ENCODE measurements around the gene RHEBL1. TPM values are rescaled to one million over a fixed set of nuclear protein-coding genes. Genes with fewer than 3 reads are reported as not detected.

The RHEBL1 gene
- total RNA-seq, 5 donors from 2014 or later (not counting 1 experiment from before 2014, with no cell fraction given), result 2.3 to 5.3 (median 2.5) TPM

- no peak overlapping the region for H3K4me3 ChIP-seq (ENCODE audit: control insufficient read depth in 1 of 2, extremely low read depth in 1 of 2, low read length in 1 of 2)
- peaks cover 24% of the 10 kb centered on the region for H3K36me3 Mint-ChIP-seq
Measured at GRCh38 chr12:49094975-49095365, 25.2 kb upstream of the RHEBL1 start.

GRCh38 chr12:49094160-49094974, 24.6 kb upstream of the RHEBL1 start, which contains the start of gene DHH:
Gene DHH, minus strand, starts transcription at chr12:49094801. Its CDS starts 289 bp downstream, at chr12:49094512.
- H3K36me3 Mint-ChIP-seq, result peaks cover 19% of the 10 kb centered on the region
- ATAC-seq (replicated peaks in 1 of 4) (peak in 2 of 4 experiments; percentile 12 to 13), DNase-seq (peak in 1 of 35 experiments; percentile 13)
- no peaks in the 10 kb centered on the region for H3K9me3 Mint-ChIP-seq
- peaks cover 29 to 51% (median 41%) of the 10 kb centered on the region in 3 donors for H3K4me1 Mint-ChIP-seq
- H3K9me3 ChIP-seq, result no peaks in the 10 kb centered on the region
- H3K4me3 Mint-ChIP-seq, result peak within 1 kb of the TSS in 1 of 3 donors; percentile 40
- POLR2A ChIA-PET, result interaction anchor here (0.6 to 1.1 kb wide), 3 partner anchors 9 to 23 kb away, joined by 3 to 10 read pairs (median 3); no protein-coding TSS in a partner anchor
- peaks cover 7 to 22% of the 10 kb centered on the region in 2 donors for H3K36me3 ChIP-seq (ENCODE audit: control insufficient read depth in 2 of 2, extremely low read depth in 1 of 2, insufficient read depth in 1 of 2, low read length in 1 of 2)
- CTCF ChIA-PET, result interaction anchor here (0.7 to 6.5 kb wide), 9 partner anchors 9 to 141 kb away, joined by 3 to 37 read pairs (median 3); partner anchors contain the start of gene LMBR1L (in 1 of the 2)
- H3K4me1 ChIP-seq (ENCODE audit: control insufficient read depth in 1 of 2, extremely low read depth in 1 of 2, insufficient read depth in 2 of 2, low read length in 2 of 2), result peaks cover 8 to 45% of the 10 kb centered on the region in 2 experiments
- H3K27me3 Mint-ChIP-seq, result peaks cover 38 to 52% of the 10 kb centered on the region in 2 donors
- H3K27ac ChIP-seq (ENCODE audit: low read length), result no peak within 1 kb of the TSS
- H3K27ac Mint-ChIP-seq, result no peak within 1 kb of the TSS
- WGBS (ENCODE audit: insufficient coverage), result 5% methylated on average over 41 of the region's 49 CpGs
- peaks cover 6 to 57% of the 10 kb centered on the region in 2 experiments for H3K27me3 ChIP-seq (replicated peaks in 1 of 2; ENCODE audit: control insufficient read depth in 2 of 2, extremely low read depth in 1 of 2, insufficient read depth in 2 of 2, low read length in 1 of 2)
- peak within 1 kb of the TSS in 1 of 2 donors; percentile 11 for H3K4me3 ChIP-seq (ENCODE audit: control insufficient read depth in 1 of 2, extremely low read depth in 1 of 2, low read length in 1 of 2)

More at GRCh38 chr12:49094975-49095365, 25.2 kb upstream of the RHEBL1 start:
- ChIA-PET CTCF (interaction anchor here (0.5 to 6.5 kb wide), 8 partner anchors 9 to 140 kb away, joined by 3 to 37 read pairs (median 3); partner anchors contain the start of gene LMBR1L (in 1 of the 2)), POLR2A (interaction anchor here in 1 of 2 donors (1.1 kb wide), 1 partner anchor 24 kb away, joined by 3 read pairs; no protein-coding TSS in a partner anchor)
- Mint-ChIP-seq H3K27me3 (peaks cover 38 to 48% of the 10 kb centered on the region in 2 donors), H3K4me1 (peaks cover 29 to 47% (median 39%) of the 10 kb centered on the region in 3 donors), H3K9me3 (no peaks in the 10 kb centered on the region), H3K27ac (no peak overlapping the region), H3K4me3 (peak overlapping the region in 1 of 3 donors; percentile 30)
- no peak for ATAC-seq (replicated peaks in 1 of 4)
- H3K27ac ChIP-seq (ENCODE audit: low read length), result no peak overlapping the region
- peaks cover 6 to 39% of the 10 kb centered on the region in 2 experiments for H3K4me1 ChIP-seq (ENCODE audit: control insufficient read depth in 1 of 2, extremely low read depth in 1 of 2, insufficient read depth in 2 of 2, low read length in 2 of 2)
- DNase-seq, result no peak
- H3K27me3 ChIP-seq (replicated peaks in 1 of 2; ENCODE audit: control insufficient read depth in 2 of 2, extremely low read depth in 1 of 2, insufficient read depth in 2 of 2, low read length in 1 of 2), result peaks cover 4 to 51% of the 10 kb centered on the region in 2 experiments
- 100% methylated on average over 1 of the region's 2 CpGs for WGBS (ENCODE audit: insufficient coverage)
- peaks cover 10 to 27% of the 10 kb centered on the region in 2 donors for H3K36me3 ChIP-seq (ENCODE audit: control insufficient read depth in 2 of 2, extremely low read depth in 1 of 2, insufficient read depth in 1 of 2, low read length in 1 of 2)
- H3K9me3 ChIP-seq, result no peaks in the 10 kb centered on the region

GRCh38 chr12:49093792-49094159, 24.0 kb upstream of the RHEBL1 start:
- Mint-ChIP-seq H3K4me3 (peak overlapping the region in 1 of 3 donors; percentile 40), H3K27me3 (peaks cover 38 to 57% of the 10 kb centered on the region in 2 donors), H3K4me1 (peaks cover 29 to 53% (median 41%) of the 10 kb centered on the region in 3 donors), H3K36me3 (peaks cover 19% of the 10 kb centered on the region), H3K9me3 (no peaks in the 10 kb centered on the region), H3K27ac (no peak overlapping the region)
- H3K27ac ChIP-seq (ENCODE audit: low read length), result no peak overlapping the region
- H3K4me3 ChIP-seq (ENCODE audit: control insufficient read depth in 1 of 2, extremely low read depth in 1 of 2, low read length in 1 of 2), result no peak overlapping the region
- CTCF ChIA-PET, result interaction anchor here (0.9 to 6.5 kb wide), 6 partner anchors 10 to 141 kb away, joined by 3 to 37 read pairs (median 3); partner anchors contain the start of gene LMBR1L (in 1 of the 2)
- no peaks in the 10 kb centered on the region for H3K9me3 ChIP-seq
- ATAC-seq (replicated peaks in 1 of 4) (no peak), DNase-seq (no peak)
- H3K36me3 ChIP-seq (ENCODE audit: control insufficient read depth in 2 of 2, extremely low read depth in 1 of 2, insufficient read depth in 1 of 2, low read length in 1 of 2), result peaks cover 5 to 17% of the 10 kb centered on the region in 2 donors
- H3K27me3 ChIP-seq (replicated peaks in 1 of 2; ENCODE audit: control insufficient read depth in 2 of 2, extremely low read depth in 1 of 2, insufficient read depth in 2 of 2, low read length in 1 of 2), result peaks cover 10 to 63% of the 10 kb centered on the region in 2 experiments
- POLR2A ChIA-PET, result interaction anchor here in 1 of 2 donors (0.5 to 1.1 kb wide), 3 partner anchors 10 to 72 kb away, joined by 3 read pairs; no protein-coding TSS in a partner anchor
- 0% methylated on average over 7 of the region's 9 CpGs for WGBS (ENCODE audit: insufficient coverage)
- H3K4me1 ChIP-seq (ENCODE audit: control insufficient read depth in 1 of 2, extremely low read depth in 1 of 2, insufficient read depth in 2 of 2, low read length in 2 of 2), result peaks cover 8 to 51% of the 10 kb centered on the region in 2 experiments

GRCh38 chr12:49092816-49093406, 23.1 kb upstream of the RHEBL1 start:
- peaks cover 36 to 62% (median 50%) of the 10 kb centered on the region in 3 donors for H3K4me1 Mint-ChIP-seq

GRCh38 chr12:49092086-49092815, 22.5 kb upstream of the RHEBL1 start:
- peak overlapping the region in 1 of 3 donors; percentile 80 for H3K4me3 Mint-ChIP-seq
- Histone ChIP-seq H3K4me1 (ENCODE audit: control insufficient read depth in 1 of 2, extremely low read depth in 1 of 2, insufficient read depth in 2 of 2, low read length in 2 of 2) (peaks cover 8 to 62% of the 10 kb centered on the region in 2 experiments), H3K36me3 (ENCODE audit: control insufficient read depth in 2 of 2, extremely low read depth in 1 of 2, insufficient read depth in 1 of 2, low read length in 1 of 2) (peaks cover 5 to 8% of the 10 kb centered on the region in 2 donors), H3K4me3 (ENCODE audit: control insufficient read depth in 1 of 2, extremely low read depth in 1 of 2, low read length in 1 of 2) (peak overlapping the region in 1 of 2 donors; percentile 25), H3K27ac (ENCODE audit: low read length) (no peak overlapping the region), H3K27me3 (replicated peaks in 1 of 2; ENCODE audit: control insufficient read depth in 2 of 2, extremely low read depth in 1 of 2, insufficient read depth in 2 of 2, low read length in 1 of 2) (peaks cover 12 to 71% of the 10 kb centered on the region in 2 experiments), H3K9me3 (no peaks in the 10 kb centered on the region)
- ChIA-PET POLR2A (interaction anchor here in 1 of 2 donors (1.5 kb wide), 1 partner anchor 14 kb away, joined by 3 read pairs; no protein-coding TSS in a partner anchor), CTCF (interaction anchor here (0.6 to 6.5 kb wide), 6 partner anchors 8 to 133 kb away, joined by 3 to 37 read pairs (median 4); partner anchors contain the start of genes LMBR1L (in 1 of the 2) and TUBA1B (in 1 of the 2))
- 8% methylated on average over 15 of the region's 32 CpGs for WGBS (ENCODE audit: insufficient coverage)
- H3K36me3 Mint-ChIP-seq, result peaks cover 15% of the 10 kb centered on the region
- ATAC-seq (replicated peaks in 1 of 4), result peak in 3 of 4 experiments; percentile 25 to 56 (median 35)
- peaks cover 38 to 64% of the 10 kb centered on the region in 2 donors for H3K27me3 Mint-ChIP-seq
- DNase-seq, result peak in 27 of 35 experiments; percentile 15 to 72 (median 43)
- no peak overlapping the region for H3K27ac Mint-ChIP-seq
- H3K4me1 Mint-ChIP-seq, result peaks cover 41 to 67% (median 53%) of the 10 kb centered on the region in 3 donors
- H3K9me3 Mint-ChIP-seq, result no peaks in the 10 kb centered on the region

More at GRCh38 chr12:49092816-49093406, 23.1 kb upstream of the RHEBL1 start:
- ATAC-seq (replicated peaks in 1 of 4), result no peak
- Histone ChIP-seq H3K27me3 (replicated peaks in 1 of 2; ENCODE audit: control insufficient read depth in 2 of 2, extremely low read depth in 1 of 2, insufficient read depth in 2 of 2, low read length in 1 of 2) (peaks cover 12 to 71% of the 10 kb centered on the region in 2 experiments), H3K36me3 (ENCODE audit: control insufficient read depth in 2 of 2, extremely low read depth in 1 of 2, insufficient read depth in 1 of 2, low read length in 1 of 2) (peaks cover 5 to 13% of the 10 kb centered on the region in 2 donors), H3K27ac (ENCODE audit: low read length) (no peak overlapping the region), H3K9me3 (no peaks in the 10 kb centered on the region), H3K4me3 (ENCODE audit: control insufficient read depth in 1 of 2, extremely low read depth in 1 of 2, low read length in 1 of 2) (no peak overlapping the region), H3K4me1 (ENCODE audit: control insufficient read depth in 1 of 2, extremely low read depth in 1 of 2, insufficient read depth in 2 of 2, low read length in 2 of 2) (peaks cover 8 to 59% of the 10 kb centered on the region in 2 experiments)
- POLR2A ChIA-PET, result interaction anchor here in 1 of 2 donors (1.5 kb wide), 1 partner anchor 13 kb away, joined by 3 read pairs; no protein-coding TSS in a partner anchor
- Mint-ChIP-seq H3K36me3 (peaks cover 15% of the 10 kb centered on the region), H3K27me3 (peaks cover 38 to 64% of the 10 kb centered on the region in 2 donors), H3K4me3 (no peak overlapping the region), H3K9me3 (no peaks in the 10 kb centered on the region), H3K27ac (no peak overlapping the region)
- CTCF ChIA-PET, result interaction anchor here (0.6 to 6.5 kb wide), 5 partner anchors 7 to 673 kb away, joined by 3 to 37 read pairs (median 4); partner anchors contain the start of gene LMBR1L (in 1 of the 2)
- 40% methylated on average over 1 of the region's 4 CpGs for WGBS (ENCODE audit: insufficient coverage)
- no peak for DNase-seq
